GM19324 (cell line): ENCODE results near the gene SLC25A20.
A peak's percentile ranks its signal among the peaks of the same experiment; 100 is the strongest.
"Not testable (repeated sequence)": the region's sequence is repeated elsewhere in the genome, so short reads cannot be mapped to it uniquely, and the experiment has no call there.

Experiments
- ATAC-seq: cut with Tn5 transposase; IDR thresholded peaks from one replicate; pipeline ENCODE4 v1.9.1; 2021; ENCODE audit warnings: mild to moderate bottlenecking, moderate library complexity; ENCODE audit not compliant: unreplicated experiment, low FRiP score

Gene SLC25A20

GRCh38 chr3:48847504-48848423 lies 50.9 kb downstream of the SLC25A20 start, which contains the start of gene PRKAR2A:
Gene PRKAR2A (minus strand): TSS chr3:48847874. CDS start chr3:48847596, 278 bp downstream.
- ATAC-seq = peak; percentile 96

- peak; percentile 34 for ATAC-seq
Measured at GRCh38 chr3:48847053-48847503, 51.6 kb downstream of the SLC25A20 start.

GRCh38 chr3:48845170-48845569 lies 53.5 kb downstream of the SLC25A20 start:
- no peak for ATAC-seq

- no peak for ATAC-seq
Measured at GRCh38 chr3:48837163-48837562, 61.5 kb downstream of the SLC25A20 start.

- ATAC-seq = no peak
Measured at GRCh38 chr3:48835650-48836366, 62.9 kb downstream of the SLC25A20 start.

GRCh38 chr3:48832684-48833083 lies 66.0 kb downstream of the SLC25A20 start:
- ATAC-seq = no peak

- no peak for ATAC-seq
Measured at GRCh38 chr3:48830715-48831114, 68.0 kb downstream of the SLC25A20 start.

- ATAC-seq = not testable (repeated sequence)
Measured at GRCh38 chr3:48829525-48829924, 69.2 kb downstream of the SLC25A20 start.

- not testable (repeated sequence) for ATAC-seq
Measured at GRCh38 chr3:48827874-48828273, 70.8 kb downstream of the SLC25A20 start.

- ATAC-seq = no peak
Measured at GRCh38 chr3:48826451-48826850, 72.2 kb downstream of the SLC25A20 start.

- no peak for ATAC-seq
Measured at GRCh38 chr3:48820612-48821324, 77.9 kb downstream of the SLC25A20 start.

- ATAC-seq = no peak
Measured at GRCh38 chr3:48819234-48820221, 79.2 kb downstream of the SLC25A20 start.

GRCh38 chr3:48811524-48811923 lies 87.2 kb downstream of the SLC25A20 start:
- ATAC-seq = no peak
